Vagina (tissue), 2 donors: Measurements from ENCODE around the gene ZIC1. TPM values are rescaled to one million over a fixed set of nuclear protein-coding genes. Genes with fewer than 3 reads are reported as not detected.

ENCODE experiments used
- DNase-seq, 2 donors: peaks; one replicate each; pipeline ENCODE4 v3.0.0-alpha.2; 2017; ENCODE audit errors: extremely low spot score in 2 of 2
- H3K27ac ChIP-seq: fragments of 200-600 bp; sonication (generic); one replicate; pipeline ENCODE4 v1.5.1; 2019
- H3K27me3 ChIP-seq: fragments of 200-600 bp; sonication (generic); one replicate; pipeline ENCODE4 v1.5.1; 2019
- H3K36me3 ChIP-seq, 2 donors: fragments of 200-600 bp; sonication (generic); one replicate each; pipeline ENCODE4 v1.5.1; 2017 to 2019
- H3K4me1 ChIP-seq: fragments of 200-600 bp; sonication (generic); one replicate; pipeline ENCODE4 v1.5.1; 2019
- H3K4me3 ChIP-seq, 2 donors: fragments of 200-600 bp; sonication (generic); 1 replicate in 1 of 2; 2 replicates in 1 of 2; pipeline ENCODE4 v1.5.1; 2016 to 2019
- H3K9me3 ChIP-seq: fragments of 200-600 bp; sonication (generic); one replicate; pipeline ENCODE4 v1.5.1; 2019
- CTCF ChIP-seq, 3 experiments: fragments of 450-650 bp in 2 of 3; fragments of 200-600 bp in 1 of 3; sonication (generic) in 1 of 3; IDR thresholded peaks; one replicate each; pipeline ENCODE4 v1.5.1; 2017 to 2019; ENCODE audit warnings: antibody characterized with exemption in 3 of 3, mild to moderate bottlenecking in 2 of 3, moderate library complexity in 2 of 3
- POLR2A ChIP-seq, 2 donors: fragments of 450-650 bp; IDR thresholded peaks; one replicate each; pipeline ENCODE4 v1.6.1; 2017; ENCODE audit warnings: antibody characterized with exemption in 2 of 2, mild to moderate bottlenecking in 2 of 2, moderate library complexity in 2 of 2
- POLR2AphosphoS5 ChIP-seq, 2 donors: sonication (generic); formaldehyde crosslinking; IDR thresholded peaks; one replicate each; pipeline ENCODE4 v1.9.0; 2017; ENCODE audit warnings: antibody characterized with exemption in 2 of 2, mild to moderate bottlenecking in 2 of 2, low read depth in 1 of 2; ENCODE audit not compliant: insufficient read depth in 1 of 2
- intact Hi-C: fragments of 100-400 bp; cut with DNase I; formaldehyde crosslinking; loops from one replicate; pipeline ENCODE4 v1.15.1; 2023
- total RNA-seq: library from RNA; depleted of rRNA; stranded (reverse); fragments of >200 nt; gene quantifications from one replicate; pipeline ENCODE4 v1.2.3, GENCODE V29; 2016

The ZIC1 gene
- total RNA-seq, 1 donor from 2014 or later: not detected

GRCh38 chr3:147423798-147424580 is 14.8 kb downstream of the ZIC1 start:
- no peaks in the 10 kb centered on the region for H3K9me3 ChIP-seq
- no peak overlapping the region for H3K27ac ChIP-seq
- TF ChIP-seq POLR2A (IDR thresholded peaks at IDR 0.05) (no peak), POLR2AphosphoS5 (IDR thresholded peaks at IDR 0.05; ENCODE audit: insufficient read depth in 1 of 2, low read depth in 1 of 2) (no peak), CTCF (IDR thresholded peaks at IDR 0.05) (no peak)
- intact Hi-C loops: no loop called here
- no peaks in the 10 kb centered on the region for H3K36me3 ChIP-seq
- no peak for DNase-seq
- peaks cover 16% of the 10 kb centered on the region for H3K27me3 ChIP-seq
- H3K4me3 ChIP-seq: no peak overlapping the region
- peaks cover 7% of the 10 kb centered on the region for H3K4me1 ChIP-seq

GRCh38 chr3:147424581-147425387 is 15.6 kb downstream of the ZIC1 start:
- no peak overlapping the region for H3K27ac ChIP-seq
- DNase-seq: no peak
- no peak overlapping the region for H3K4me3 ChIP-seq
- H3K9me3 ChIP-seq: no peaks in the 10 kb centered on the region
- peaks cover 9% of the 10 kb centered on the region for H3K27me3 ChIP-seq
- no peak for TF ChIP-seq POLR2A (IDR thresholded peaks at IDR 0.05)
- TF ChIP-seq CTCF (IDR thresholded peaks at IDR 0.05): no peak
- TF ChIP-seq POLR2AphosphoS5 (IDR thresholded peaks at IDR 0.05; ENCODE audit: insufficient read depth in 1 of 2, low read depth in 1 of 2): no peak
- H3K36me3 ChIP-seq: no peaks in the 10 kb centered on the region
- intact Hi-C loops: no loop called here
- no peaks in the 10 kb centered on the region for H3K4me1 ChIP-seq

GRCh38 chr3:147425388-147425850 is 16.3 kb downstream of the ZIC1 start:
- TF ChIP-seq POLR2A (IDR thresholded peaks at IDR 0.05): no peak
- TF ChIP-seq POLR2AphosphoS5 (IDR thresholded peaks at IDR 0.05; ENCODE audit: insufficient read depth in 1 of 2, low read depth in 1 of 2): no peak
- no peak for TF ChIP-seq CTCF (IDR thresholded peaks at IDR 0.05)
- no peaks in the 10 kb centered on the region for H3K4me1 ChIP-seq
- intact Hi-C loops: no loop called here
- no peak overlapping the region for H3K4me3 ChIP-seq
- H3K36me3 ChIP-seq: no peaks in the 10 kb centered on the region
- DNase-seq: no peak
- H3K9me3 ChIP-seq: no peaks in the 10 kb centered on the region
- H3K27ac ChIP-seq: no peak overlapping the region
- H3K27me3 ChIP-seq: peaks cover 7% of the 10 kb centered on the region

- TF ChIP-seq POLR2AphosphoS5 (IDR thresholded peaks at IDR 0.05; ENCODE audit: insufficient read depth in 1 of 2, low read depth in 1 of 2): no peak
- TF ChIP-seq POLR2A (IDR thresholded peaks at IDR 0.05): no peak
- no peak for TF ChIP-seq CTCF (IDR thresholded peaks at IDR 0.05)
- H3K4me3 ChIP-seq: no peak overlapping the region
- no peak overlapping the region for H3K27ac ChIP-seq
- no peaks in the 10 kb centered on the region for H3K4me1 ChIP-seq
- no peaks in the 10 kb centered on the region for H3K36me3 ChIP-seq
- intact Hi-C loops: no loop called here
- DNase-seq: no peak
- H3K27me3 ChIP-seq: no peaks in the 10 kb centered on the region
- H3K9me3 ChIP-seq: no peaks in the 10 kb centered on the region
These were observed 17.8 kb downstream of the ZIC1 start for GRCh38 chr3:147426931-147427330.
